Esophagus squamous epithelium (tissue), 5 donors: Measurements from ENCODE around the gene AMMECR1. TPM values are rescaled to one million over a fixed set of nuclear protein-coding genes. Genes with fewer than 3 reads are reported as not detected.

Experiments used
- DNase-seq: peaks from one replicate; lab custom pipeline; 2025; lab: John Stamatoyannopoulos, UW
- H3K27ac ChIP-seq, 4 donors: fragments of 200-600 bp; sonication (generic); one replicate each; pipeline ENCODE4 v1.5.1; 2016 to 2019; ENCODE audit warnings: mild to moderate bottlenecking in 1 of 4
- H3K27me3 ChIP-seq, 4 donors: fragments of 200-600 bp; sonication (generic); 1 replicate in 3 of 4; 2 replicates in 1 of 4; pipeline versions ENCODE4 v1.5.1 to v1.6.0; 2017 to 2021; ENCODE audit warnings: antibody characterized with exemption in 1 of 4
- H3K36me3 ChIP-seq, 3 donors: fragments of 200-600 bp; sonication (generic); one replicate each; pipeline ENCODE4 v1.5.1; 2016 to 2019
- H3K4me1 ChIP-seq, 3 donors: fragments of 200-600 bp; sonication (generic); one replicate each; pipeline ENCODE4 v1.5.1; 2017 to 2019
- H3K4me3 ChIP-seq, 4 donors: fragments of 200-600 bp; sonication (generic); 1 replicate in 3 of 4; 2 replicates in 1 of 4; pipeline ENCODE4 v1.5.1; 2016 to 2019; ENCODE audit warnings: mild to moderate bottlenecking in 2 of 4, moderate library complexity in 1 of 4
- H3K9me3 ChIP-seq, 3 donors: fragments of 200-600 bp; sonication (generic); one replicate each; pipeline ENCODE4 v1.5.1; 2016 to 2019
- CTCF ChIP-seq, 6 experiments: fragments of 450-650 bp in 4 of 6; fragments of 200-600 bp in 2 of 6; sonication (generic) in 2 of 6; IDR thresholded peaks; one replicate each; pipeline ENCODE4 v1.5.1; 2016 to 2019; ENCODE audit warnings: antibody characterized with exemption in 6 of 6, mild to moderate bottlenecking in 4 of 6, moderate library complexity in 4 of 6
- POLR2A ChIP-seq, 4 donors: fragments of 450-650 bp; IDR thresholded peaks; one replicate each; pipeline ENCODE4 v1.6.1; 2017; ENCODE audit warnings: antibody characterized with exemption in 4 of 4, mild to moderate bottlenecking in 4 of 4, moderate library complexity in 3 of 4
- WGBS, 2 donors: methylation state at CpG; one replicate each; pipeline ENCODE4 v1.1.5; 2018; 5-methylcytosine and 5-hydroxymethylcytosine counted together
- intact Hi-C: fragments of 100-400 bp; cut with DNase I; formaldehyde crosslinking; loops from one replicate; pipeline ENCODE4 v1.15.0; 2022
- total RNA-seq, 4 donors: library from RNA; depleted of rRNA; stranded (reverse); fragments of >200 nt; gene quantifications; one replicate each; pipeline ENCODE4 v1.1.0, GENCODE V29; 2016
- donor health status: DM: yes; HTN: yes; CAD: no.

Gene AMMECR1
- total RNA-seq, 4 donors from 2014 or later = 9.3 to 33.2 (median 14.5) TPM

- DNase-seq = no peak
- Histone ChIP-seq H3K36me3 (no peaks in the 10 kb centered on the region), H3K9me3 (no peaks in the 10 kb centered on the region), H3K4me1 (no peaks in the 10 kb centered on the region), H3K27ac (no peak overlapping the region), H3K27me3 (no peaks in the 10 kb centered on the region), H3K4me3 (no peak overlapping the region)
- TF ChIP-seq POLR2A (IDR thresholded peaks at IDR 0.05) (no peak), CTCF (IDR thresholded peaks at IDR 0.05) (no peak)
- intact Hi-C loops = no loop called here
These were observed 52.2 kb downstream of the AMMECR1 start for GRCh38 chrX:110265661-110266060.

- no peaks in the 10 kb centered on the region for H3K9me3 ChIP-seq
- no peaks in the 10 kb centered on the region for H3K36me3 ChIP-seq
- no peak for DNase-seq
- H3K27ac ChIP-seq = no peak overlapping the region
- intact Hi-C loops = no loop called here
- TF ChIP-seq CTCF (IDR thresholded peaks at IDR 0.05) (no peak), POLR2A (IDR thresholded peaks at IDR 0.05) (no peak)
- H3K4me1 ChIP-seq = no peaks in the 10 kb centered on the region
- no peak overlapping the region for H3K4me3 ChIP-seq
- no peaks in the 10 kb centered on the region for H3K27me3 ChIP-seq
- 59 to 69% methylated on average over 1 of the region's 1 CpG for WGBS, 2 donors
These were observed 58.8 kb downstream of the AMMECR1 start for GRCh38 chrX:110259117-110259516.

GRCh38 chrX:110258552-110258951 lies 59.3 kb downstream of the AMMECR1 start:
- no peaks in the 10 kb centered on the region for H3K36me3 ChIP-seq
- H3K27ac ChIP-seq = no peak overlapping the region
- H3K4me1 ChIP-seq = no peaks in the 10 kb centered on the region
- intact Hi-C loops = no loop called here
- no peak overlapping the region for H3K4me3 ChIP-seq
- no peak for DNase-seq
- no peak for TF ChIP-seq POLR2A (IDR thresholded peaks at IDR 0.05)
- TF ChIP-seq CTCF (IDR thresholded peaks at IDR 0.05) = no peak
- H3K9me3 ChIP-seq = no peaks in the 10 kb centered on the region
- no peaks in the 10 kb centered on the region for H3K27me3 ChIP-seq
- 22 to 30% methylated on average over 1 of the region's 1 CpG for WGBS, 2 donors

GRCh38 chrX:110257889-110258288 lies 60.0 kb downstream of the AMMECR1 start:
- H3K27ac ChIP-seq = no peak overlapping the region
- H3K4me3 ChIP-seq = no peak overlapping the region
- no peaks in the 10 kb centered on the region for H3K4me1 ChIP-seq
- H3K9me3 ChIP-seq = no peaks in the 10 kb centered on the region
- DNase-seq = no peak
- WGBS, 2 donors = 40 to 71% methylated on average over 1 of the region's 1 CpG
- H3K27me3 ChIP-seq = no peaks in the 10 kb centered on the region
- H3K36me3 ChIP-seq = no peaks in the 10 kb centered on the region
- intact Hi-C loops = no loop called here
- TF ChIP-seq CTCF (IDR thresholded peaks at IDR 0.05) (no peak), POLR2A (IDR thresholded peaks at IDR 0.05) (no peak)

- DNase-seq = no peak
- Histone ChIP-seq H3K4me1 (no peaks in the 10 kb centered on the region), H3K9me3 (no peaks in the 10 kb centered on the region), H3K36me3 (no peaks in the 10 kb centered on the region), H3K4me3 (no peak overlapping the region), H3K27ac (no peak overlapping the region), H3K27me3 (no peaks in the 10 kb centered on the region)
- intact Hi-C loops = no loop called here
- TF ChIP-seq POLR2A (IDR thresholded peaks at IDR 0.05) (no peak), CTCF (IDR thresholded peaks at IDR 0.05) (no peak)
- 72 to 83% methylated on average over 7 of the region's 7 CpGs for WGBS, 2 donors
These were observed 65.2 kb downstream of the AMMECR1 start for GRCh38 chrX:110252711-110253110.
